Psoas muscle (tissue), 8 donors: ENCODE measurements around the gene C5AR2. TPM values are rescaled to one million over a fixed set of nuclear protein-coding genes. Genes with fewer than 3 reads are reported as not detected.
"Not testable (repeated sequence)": the region's sequence is repeated elsewhere in the genome, so short reads cannot be mapped to it uniquely, and the experiment has no call there.

Experiments
- ATAC-seq, 4 donors: fragments of 200-7000 bp; cut with Tn5 transposase; one replicate each; pipeline ENCODE4 v1.9.1; 2020; ENCODE audit warnings: moderate library complexity in 3 of 4, mild to moderate bottlenecking in 2 of 4
- DNase-seq, 2 donors: peaks; one replicate each; pipeline ENCODE4 v3.0.0-alpha.2; 2020
- H3K27ac ChIP-seq: fragments of 200-600 bp; one replicate; pipeline ENCODE4 v1.8.0; 2022
- H3K27me3 ChIP-seq, 3 donors: fragments of 200-600 bp in 1 of 3; one replicate each; pipeline versions ENCODE4 v1.6.1 to v1.8.0; 2013 to 2022; ENCODE audit warnings: low read length in 2 of 3, mild to moderate bottlenecking in 2 of 3, moderate library complexity in 1 of 3; ENCODE audit not compliant: insufficient read depth in 3 of 3
- H3K36me3 ChIP-seq, 2 donors: fragments of 200-600 bp in 1 of 2; one replicate each; pipeline versions ENCODE4 v1.6.1 to v1.8.0; 2013 to 2022; ENCODE audit warnings: low read depth in 1 of 2, mild to moderate bottlenecking in 1 of 2, moderate library complexity in 1 of 2; ENCODE audit not compliant: insufficient read depth in 1 of 2
- H3K4me1 ChIP-seq: fragments of 200-600 bp; one replicate; pipeline ENCODE4 v1.8.0; 2022
- H3K4me3 ChIP-seq: fragments of 200-600 bp; one replicate; pipeline ENCODE4 v1.8.0; 2022; ENCODE audit warnings: mild to moderate bottlenecking
- H3K9me3 ChIP-seq: fragments of 200-600 bp; one replicate; pipeline ENCODE4 v1.8.0; 2022
- WGBS, 3 donors: extraction: QIAGEN DNeasy Blood & Tissue Kit; methylation state at CpG; one replicate each; pipeline versions ENCODE4 v1.1.6 to v1.1.7; 2013; 5-methylcytosine and 5-hydroxymethylcytosine counted together
- intact Hi-C, 2 donors: fragments of 100-400 bp; cut with DNase I; formaldehyde crosslinking; loops; one replicate each; pipeline versions ENCODE4 v1.11.0 to v1.14.2; 2022
- polyA plus RNA-seq, 3 donors: library from polyadenylated mRNA; stranded (reverse); fragments of 200-250 nt; gene quantifications; one replicate each; pipeline ENCODE4 v1.2.3, GENCODE V29; 2013
- total RNA-seq, 4 donors: library from RNA; stranded (reverse); fragmentation: NEBNext Ultra II Directional in 2 of 4; extraction: Animal tissue kit (Norgen Biotek cat#: 25700) in 2 of 4; gene quantifications; one replicate each; pipeline versions ENCODE4 v1.2.1 to v1.2.4, GENCODE V29; 2021 to 2023
- TF ChIP-seq, protein P1 (sequence below): fragments of 200-600 bp; IDR thresholded peaks from one replicate; pipeline ENCODE4 v1.8.0; 2022; ENCODE audit warnings: antibody characterized with exemption
- donor health status: healthy with polysubstance abuse.
- donor health status: DM: no; HTN: no; CAD: no; lungs with moderate emphysema.
- donor health status: Bipolar disorder and iron deficiency.
- donor health status: healthy.
- donor health status: DM: yes; HTN: yes; CAD: no.
- donor health status: DM: no; HTN: no; CAD: no.
- donor health status: DM: no; HTN: no; CAD: no.
- donor health status: DM: yes; HTN: yes; CAD: no.

C5AR2 gene
- total and polyA plus RNA-seq, 7 donors: 0.06 to 0.44 (median 0.37) TPM; not detected in 2

DNA sequence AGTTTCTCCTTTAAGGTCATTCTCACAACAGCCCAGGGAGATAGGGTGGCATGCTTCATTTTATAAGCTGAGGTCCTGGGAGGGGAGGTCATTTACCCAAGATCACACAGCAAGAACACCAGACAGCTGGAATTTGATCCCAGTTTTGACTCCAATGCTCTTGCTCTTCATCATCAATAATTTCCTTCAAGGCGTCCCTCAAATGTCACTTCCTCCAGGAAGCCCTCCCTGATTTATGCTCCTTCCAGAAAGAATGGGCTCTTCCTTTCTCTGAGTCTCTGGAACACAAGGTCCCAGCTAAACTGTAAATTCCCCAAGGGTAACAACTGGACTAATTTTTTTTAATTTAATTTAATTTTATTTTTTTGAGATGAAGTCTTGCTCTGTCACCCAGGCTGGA lies 12.4 kb downstream of the C5AR2 start:
- Histone ChIP-seq H3K4me3 (no peak overlapping the region), H3K9me3 (no peaks in the 10 kb centered on the region), H3K36me3 (no peaks in the 10 kb centered on the region), H3K27me3 (peaks cover 0 to 3% (median 0%) of the 10 kb centered on the region in 3 donors), H3K4me1 (no peaks in the 10 kb centered on the region), H3K27ac (no peak overlapping the region)
- TF ChIP-seq, protein P1, sequence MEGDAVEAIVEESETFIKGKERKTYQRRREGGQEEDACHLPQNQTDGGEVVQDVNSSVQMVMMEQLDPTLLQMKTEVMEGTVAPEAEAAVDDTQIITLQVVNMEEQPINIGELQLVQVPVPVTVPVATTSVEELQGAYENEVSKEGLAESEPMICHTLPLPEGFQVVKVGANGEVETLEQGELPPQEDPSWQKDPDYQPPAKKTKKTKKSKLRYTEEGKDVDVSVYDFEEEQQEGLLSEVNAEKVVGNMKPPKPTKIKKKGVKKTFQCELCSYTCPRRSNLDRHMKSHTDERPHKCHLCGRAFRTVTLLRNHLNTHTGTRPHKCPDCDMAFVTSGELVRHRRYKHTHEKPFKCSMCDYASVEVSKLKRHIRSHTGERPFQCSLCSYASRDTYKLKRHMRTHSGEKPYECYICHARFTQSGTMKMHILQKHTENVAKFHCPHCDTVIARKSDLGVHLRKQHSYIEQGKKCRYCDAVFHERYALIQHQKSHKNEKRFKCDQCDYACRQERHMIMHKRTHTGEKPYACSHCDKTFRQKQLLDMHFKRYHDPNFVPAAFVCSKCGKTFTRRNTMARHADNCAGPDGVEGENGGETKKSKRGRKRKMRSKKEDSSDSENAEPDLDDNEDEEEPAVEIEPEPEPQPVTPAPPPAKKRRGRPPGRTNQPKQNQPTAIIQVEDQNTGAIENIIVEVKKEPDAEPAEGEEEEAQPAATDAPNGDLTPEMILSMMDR: no peak
- DNase-seq (no peak), ATAC-seq (no peak)
- 76 to 88% (median 77%) methylated on average over 1 of the region's 1 CpG for WGBS, 3 donors
- intact Hi-C loops: no loop called here

DNA sequence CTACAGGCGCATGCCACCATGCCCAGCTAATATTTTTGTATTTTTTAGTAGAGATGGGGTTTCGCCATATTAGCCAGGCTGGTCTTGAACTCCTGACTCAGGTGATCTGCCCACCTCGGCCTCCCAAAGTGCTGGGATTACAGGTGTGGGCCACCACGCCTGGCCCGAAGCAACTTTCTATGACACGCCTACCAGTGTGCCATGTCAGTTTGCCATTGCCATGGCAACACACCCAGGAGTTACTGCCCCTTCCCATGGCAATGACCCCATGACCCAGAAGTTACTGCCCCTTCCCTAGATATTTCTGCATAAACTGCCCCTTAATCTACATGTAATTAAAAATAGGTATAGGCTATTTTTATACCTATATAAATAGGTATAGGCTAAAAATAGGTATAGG lies 14.0 kb downstream of the C5AR2 start:
- H3K27me3 ChIP-seq, ATAC-seq, H3K4me1 ChIP-seq, H3K4me3 ChIP-seq, H3K9me3 ChIP-seq, intact Hi-C loops, H3K36me3 ChIP-seq, DNase-seq, H3K27ac ChIP-seq: not testable (repeated sequence)
- 87 to 92% (median 89%) methylated on average over 6 of the region's 6 CpGs for WGBS, 3 donors

DNA sequence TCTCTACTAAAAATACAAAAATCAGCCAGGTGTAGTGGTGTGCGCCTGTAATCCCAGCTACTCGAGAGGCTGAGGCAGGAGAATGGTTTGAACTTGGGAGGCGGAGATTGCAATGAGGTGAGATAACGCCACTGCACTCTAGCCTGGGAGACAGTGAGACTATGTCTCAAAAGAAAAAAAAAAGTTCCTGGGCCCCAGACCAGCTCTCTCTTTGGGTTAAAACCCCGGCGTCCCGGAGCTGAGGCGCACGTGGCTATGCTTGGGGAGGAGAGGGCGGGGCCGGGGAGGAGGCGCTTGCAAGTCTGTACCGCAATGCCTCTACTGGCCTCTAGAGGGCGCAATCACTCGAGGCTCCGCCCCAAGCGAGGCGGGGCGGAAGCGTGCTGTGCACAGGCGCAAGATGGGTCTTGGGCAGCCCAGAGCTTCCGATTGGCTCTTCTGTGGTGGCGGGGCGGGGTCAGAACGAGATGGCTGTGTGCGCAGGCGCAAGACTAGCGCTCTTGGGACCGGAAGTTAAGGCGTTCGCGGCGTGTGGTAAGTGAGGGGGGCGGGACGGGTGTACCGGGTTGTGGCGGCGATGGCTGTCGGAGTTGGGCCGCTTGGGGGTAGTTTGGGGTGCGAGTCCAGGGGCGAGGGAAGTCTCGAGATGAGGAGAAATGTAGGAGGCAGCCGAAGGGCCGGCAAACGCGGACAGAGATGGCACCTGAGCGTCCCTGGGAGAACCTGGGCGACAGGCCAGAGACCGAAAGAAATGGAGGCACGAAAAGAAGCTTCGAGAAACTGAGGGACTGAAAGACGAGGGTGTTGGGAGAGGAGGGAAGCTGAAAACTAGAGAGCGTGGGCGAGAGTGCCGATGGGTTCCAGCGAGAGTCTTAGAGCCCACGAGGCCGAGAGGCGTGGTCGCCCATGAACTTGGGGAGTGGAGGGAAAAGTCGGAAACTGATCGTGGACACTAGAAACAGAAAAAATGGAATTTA lies 17.1 kb downstream of the C5AR2 start, which contains the start of gene DHX34:
Gene DHX34 (plus strand): TSS at position 497 of the 977 bp plus-strand sequence. CDS start 3,716 bp downstream, outside the sequence.
- peaks cover 2 to 16% of the 10 kb centered on the region in 2 donors for H3K36me3 ChIP-seq
- peaks cover 5% of the 10 kb centered on the region for H3K4me1 ChIP-seq
- intact Hi-C loops: no loop called here
- no peaks in the 10 kb centered on the region for H3K27me3 ChIP-seq
- DNase-seq (peak; percentile 98 to 99), ATAC-seq (peak; percentile 100)
- H3K4me3 ChIP-seq: peak within 1 kb of the TSS; percentile 79
- H3K9me3 ChIP-seq: no peaks in the 10 kb centered on the region
- TF ChIP-seq, protein P1: peak; percentile 99
- peak within 1 kb of the TSS; percentile 83 for H3K27ac ChIP-seq
- 3 to 4% (median 3%) methylated on average over 61 to 63 of the region's 63 CpGs for WGBS, 3 donors

DNA sequence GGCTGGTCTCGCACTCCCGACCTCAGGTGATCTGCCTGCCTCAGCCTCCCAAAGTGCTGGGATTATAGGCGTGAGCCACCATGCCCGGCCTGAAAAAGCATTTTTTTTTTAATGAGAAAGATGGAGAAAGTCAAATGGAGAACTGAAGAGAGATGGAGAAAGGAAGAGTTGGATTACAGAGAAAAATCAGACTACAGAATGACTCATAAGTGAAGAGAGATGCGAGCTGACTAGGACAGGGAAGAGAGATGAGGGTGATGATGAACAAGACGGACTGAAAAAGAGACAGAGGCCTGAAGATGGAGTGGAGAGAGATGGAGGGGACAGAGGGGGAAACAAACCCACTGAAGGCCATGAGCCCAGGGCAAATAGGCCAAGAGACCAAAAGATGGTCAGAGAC lies 18.7 kb downstream of the C5AR2 start:
- no peak overlapping the region for H3K27ac ChIP-seq
- peaks cover 2 to 31% of the 10 kb centered on the region in 2 donors for H3K36me3 ChIP-seq
- DNase-seq: no peak
- TF ChIP-seq, protein P1: no peak
- 87 to 90% (median 90%) methylated on average over 6 of the region's 6 CpGs for WGBS, 3 donors
- no peaks in the 10 kb centered on the region for H3K27me3 ChIP-seq
- H3K9me3 ChIP-seq: no peaks in the 10 kb centered on the region
- no peak overlapping the region for H3K4me3 ChIP-seq
- no peak for ATAC-seq
- intact Hi-C loops: no loop called here
- peaks cover 5% of the 10 kb centered on the region for H3K4me1 ChIP-seq

DNA sequence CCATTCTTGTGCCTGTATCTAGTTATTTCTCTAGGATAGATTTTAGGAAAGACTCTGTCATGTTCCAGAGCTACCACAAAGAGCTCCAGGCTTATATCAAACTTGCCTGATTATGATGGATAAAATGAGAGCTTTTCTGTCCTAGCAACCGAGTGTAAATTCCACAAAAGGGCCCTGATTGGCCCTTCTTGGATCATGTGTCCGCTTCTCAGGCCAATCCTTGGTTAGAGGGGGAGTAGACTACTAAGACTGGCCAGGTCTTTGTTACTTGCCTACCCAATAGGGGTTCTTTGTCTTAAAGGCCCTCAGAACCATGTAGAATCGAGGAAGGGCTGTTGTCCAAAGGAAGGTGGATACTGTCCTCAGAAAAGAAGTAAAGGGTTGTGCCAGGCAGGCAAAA lies 19.6 kb downstream of the C5AR2 start:
- peaks cover 5 to 40% of the 10 kb centered on the region in 2 donors for H3K36me3 ChIP-seq
- ATAC-seq (no peak), DNase-seq (no peak)
- WGBS, 3 donors: 73 to 80% (median 76%) methylated on average over 3 of the region's 3 CpGs
- H3K4me3 ChIP-seq: no peak overlapping the region
- H3K27ac ChIP-seq: no peak overlapping the region
- no peaks in the 10 kb centered on the region for H3K27me3 ChIP-seq
- no peaks in the 10 kb centered on the region for H3K9me3 ChIP-seq
- TF ChIP-seq, protein P1: no peak
- H3K4me1 ChIP-seq: peaks cover 5% of the 10 kb centered on the region
- intact Hi-C loops: no loop called here
